Endothelial cell of umbilical vein (primary cell): ENCODE data around the gene ABCA10. TPM values are rescaled to one million over a fixed set of nuclear protein-coding genes. Genes with fewer than 3 reads are reported as not detected.

Experiments used
- BruUV-seq: library from RNA; stranded (reverse); fragments of 400-500 nt; replicated peaks from 2 replicates; lab custom pipeline; 2021; lab: Mats Ljungman, UMichigan
- CTCF ChIA-PET: fragments of 300-600, 350-600 bp; sonication (Branson Sonifier 250); formaldehyde crosslinking; loops from one replicate; lab custom pipeline; 2021; ENCODE audit warnings: antibody characterized with exemption, inconsistent platforms; lab: Charles Lee
- POLR2A ChIA-PET: fragments of 300-600, 350-600 bp; sonication (Branson Sonifier 250); formaldehyde crosslinking; loops from one replicate; lab custom pipeline; 2021; ENCODE audit warnings: antibody characterized with exemption, inconsistent platforms; lab: Charles Lee
- DNase-seq: peaks from one replicate; pipeline ENCODE4 v3.0.0-alpha.2; 2011; ENCODE audit warnings: low read depth, low spot score
- FAIRE-seq: peaks from 2 replicates; lab custom pipeline; 2011; peaks lifted over from hg19 to GRCh38; lab: Jason Lieb, UNC
- H2AFZ ChIP-seq: 2 replicates; pipeline ENCODE4 v1.6.0; 2012; ENCODE audit warnings: low read depth, low read length, control low read depth, inconsistent platforms
- H3K27ac ChIP-seq: 2 replicates; pipeline ENCODE4 v1.5.1; 2011; ENCODE audit warnings: low read depth, mild to moderate bottlenecking, control low read depth, low read length, moderate library complexity; ENCODE audit not compliant: insufficient read depth
- H3K27me3 ChIP-seq, 2 experiments: 2 replicates each; pipeline versions ENCODE4 v1.6.0 to v1.6.1; 2011; ENCODE audit warnings: low read length in 2 of 2, mixed read lengths in 1 of 2; ENCODE audit not compliant: control insufficient read depth in 2 of 2, insufficient read depth in 2 of 2
- H3K36me3 ChIP-seq, 2 experiments: 2 replicates in 1 of 2; 3 replicates in 1 of 2; pipeline ENCODE4 v1.5.1; 2011; ENCODE audit warnings: low read length in 2 of 2, mild to moderate bottlenecking in 1 of 2, moderate library complexity in 1 of 2; ENCODE audit not compliant: control insufficient read depth in 2 of 2, insufficient read depth in 2 of 2; ENCODE audit errors: extremely low read depth in 1 of 2
- H3K4me1 ChIP-seq: 3 replicates; pipeline ENCODE4 v1.5.1; 2011; ENCODE audit warnings: mild to moderate bottlenecking, low read length; ENCODE audit not compliant: control insufficient read depth, insufficient read depth; ENCODE audit errors: extremely low read depth
- H3K4me2 ChIP-seq: 2 replicates; pipeline ENCODE4 v1.6.1; 2011; ENCODE audit warnings: low read length, control low read depth, mixed read lengths; ENCODE audit not compliant: insufficient read depth
- H3K4me3 ChIP-seq, 3 experiments: fragments of 200-600 bp in 1 of 3; sonication (generic), shearing (Covaris generic) in 1 of 3; replicated peaks in 1 of 3; 2 replicates each; pipeline ENCODE4 v1.5.1; 2011 to 2016; ENCODE audit warnings: control low read depth in 3 of 3, low read length in 3 of 3, mild to moderate bottlenecking in 2 of 3, inconsistent platforms in 1 of 3, low read depth in 1 of 3, moderate library complexity in 1 of 3; ENCODE audit not compliant: insufficient read depth in 1 of 3
- H3K79me2 ChIP-seq: 2 replicates; pipeline ENCODE4 v1.6.0; 2012; ENCODE audit warnings: low read length, inconsistent platforms; ENCODE audit not compliant: control insufficient read depth, insufficient read depth
- H3K9ac ChIP-seq: replicated peaks from 2 replicates; pipeline ENCODE3; 2011; ENCODE audit warnings: low read length, control low read depth; ENCODE audit not compliant: insufficient read depth; ENCODE audit errors: extremely low read depth
- H3K9me1 ChIP-seq: replicated peaks from 3 replicates; pipeline ENCODE4 v1.6.0; 2011; ENCODE audit warnings: mild to moderate bottlenecking, low read length; ENCODE audit not compliant: control insufficient read depth, insufficient read depth; ENCODE audit errors: extremely low read depth
- H3K9me3 ChIP-seq: replicated peaks from 2 replicates; pipeline ENCODE4 v1.5.1; 2012; ENCODE audit warnings: low read length, inconsistent platforms; ENCODE audit not compliant: control insufficient read depth, insufficient read depth
- H4K20me1 ChIP-seq: replicated peaks from 2 replicates; pipeline ENCODE3; 2011; ENCODE audit warnings: mild to moderate bottlenecking, low read length; ENCODE audit not compliant: control insufficient read depth, insufficient read depth; ENCODE audit errors: extremely low read depth
- FOS ChIP-seq: IDR thresholded peaks from 2 replicates; pipeline ENCODE4 v1.6.1; 2011; ENCODE audit warnings: mild to moderate bottlenecking, low read length, moderate library complexity, borderline replicate concordance; ENCODE audit not compliant: insufficient read depth
- GATA2 ChIP-seq: IDR thresholded peaks from 2 replicates; pipeline ENCODE4 v1.7.0; 2011; ENCODE audit warnings: low read depth, mild to moderate bottlenecking, moderate library complexity, mixed read lengths, low read length; ENCODE audit not compliant: insufficient read length, insufficient read depth
- MAX ChIP-seq: IDR thresholded peaks from 2 replicates; pipeline ENCODE4 v1.6.1; 2011; ENCODE audit not compliant: insufficient read depth, insufficient read length
- POLR2AphosphoS5 ChIP-seq: IDR thresholded peaks from 2 replicates; pipeline ENCODE4 v1.6.1; 2012; ENCODE audit warnings: low read depth, mild to moderate bottlenecking, control low read depth, low read length, moderate library complexity; ENCODE audit not compliant: insufficient read depth
- dilution Hi-C: fragments of 300-500 bp; cut with MboI; formaldehyde crosslinking; loops from one replicate; pipeline ENCODE4 v1.15.0; 2019; ENCODE audit warnings: low sequenced_read_pairs; ENCODE audit not compliant: extremely low pct_ligation_motif_present
- intact Hi-C: fragments of 100-400 bp; cut with micrococcal nuclease; formaldehyde crosslinking; loops from one replicate; pipeline ENCODE4 v1.10.0; 2022
- polyA plus RNA-seq, 4 experiments: library from polyadenylated mRNA; depleted of rRNA in 3 of 4; stranded (reverse) in 3 of 4; unstranded in 1 of 4; fragments of >200 nt; gene quantifications; 2 replicates each; pipeline versions ENCODE4 v1.2.1 to v1.2.3, GENCODE V29; 2011 to 2012; ENCODE audit warnings: missing spikeins in 1 of 4
- total RNA-seq: library from RNA; stranded (reverse); gene quantifications from 2 replicates; pipeline ENCODE4 v1.2.3, GENCODE V29; 2021

ABCA10 gene
- total and polyA plus RNA-seq, 2 donors (not counting 3 experiments of a cell fraction or from before 2014, with no cell fraction given) = 0.22 to 2.1 TPM

- H3K4me3 ChIP-seq = no peak overlapping the region
- H3K27me3 ChIP-seq = no peaks in the 10 kb centered on the region
- intact Hi-C loops (loop anchor here (5.0 kb wide), 1 partner anchor 1296 kb away; no protein-coding TSS in a partner anchor), dilution Hi-C loops (no loop called here)
- FAIRE-seq = no peak
- H3K4me2 ChIP-seq = no peak overlapping the region
- no peaks in the 10 kb centered on the region for H3K9me3 ChIP-seq
- peaks cover 28% of the 10 kb centered on the region for H3K4me1 ChIP-seq
- no peak for DNase-seq
- no peak overlapping the region for H2AFZ ChIP-seq
- no peak overlapping the region for H3K27ac ChIP-seq
- H4K20me1 ChIP-seq = no peaks in the 10 kb centered on the region
- no TSS peak for BruUV-seq
- H3K79me2 ChIP-seq = no peaks in the 10 kb centered on the region
- H3K36me3 ChIP-seq = no peaks in the 10 kb centered on the region
- no peak for TF ChIP-seq GATA2
- H3K9ac ChIP-seq = no peak overlapping the region
- ChIA-PET CTCF (interaction anchor here (1.4 kb wide), 1 partner anchor 19 kb away, joined by 5 read pairs; no protein-coding TSS in a partner anchor), POLR2A (no interaction called here)
- no peaks in the 10 kb centered on the region for H3K9me1 ChIP-seq
These were observed 37.2 kb upstream of the ABCA10 start for GRCh38 chr17:69265873-69266272.

- dilution Hi-C loops = no loop called here
- Histone ChIP-seq H3K4me2 (no peak overlapping the region), H3K79me2 (no peaks in the 10 kb centered on the region), H3K9me3 (no peaks in the 10 kb centered on the region), H3K4me1 (no peaks in the 10 kb centered on the region), H3K9me1 (no peaks in the 10 kb centered on the region), H3K9ac (no peak overlapping the region), H3K27me3 (no peaks in the 10 kb centered on the region), H3K27ac (no peak overlapping the region), H3K36me3 (peaks cover 0 to 9% of the 10 kb centered on the region in 2 experiments), H2AFZ (no peak overlapping the region), H4K20me1 (no peaks in the 10 kb centered on the region), H3K4me3 (no peak overlapping the region)
- BruUV-seq = no TSS peak
- no peak for DNase-seq
- TF ChIP-seq MAX (no peak), POLR2AphosphoS5 (no peak), FOS (no peak)
- intact Hi-C loops = no loop called here
- ChIA-PET POLR2A (no interaction called here), CTCF (interaction anchor here (0.8 to 1.8 kb wide), 2 partner anchors 269 to 482 kb away, joined by 3 to 11 read pairs; no protein-coding TSS in a partner anchor)
- FAIRE-seq = no peak
These were observed 25.6 kb upstream of the ABCA10 start for GRCh38 chr17:69254187-69254586.
